OCI-LY3 (cell line): ENCODE results near the gene FICD.

ENCODE experiments used
- EZH2phosphoT487 ChIP-seq: fragments of 200-600 bp; shearing (Covaris generic); IDR thresholded peaks from 2 replicates; pipeline ENCODE4 v1.6.1; 2018; ENCODE audit warnings: antibody characterized with exemption, mixed run types, low read depth
- TF ChIP-seq, protein P1 (sequence below): fragments of 200-600, 300-600 bp; sonication (generic); IDR thresholded peaks from 2 replicates; pipeline ENCODE4 v1.5.1; 2014; ENCODE audit warnings: antibody characterized with exemption, low read length, low read depth

DNA sequence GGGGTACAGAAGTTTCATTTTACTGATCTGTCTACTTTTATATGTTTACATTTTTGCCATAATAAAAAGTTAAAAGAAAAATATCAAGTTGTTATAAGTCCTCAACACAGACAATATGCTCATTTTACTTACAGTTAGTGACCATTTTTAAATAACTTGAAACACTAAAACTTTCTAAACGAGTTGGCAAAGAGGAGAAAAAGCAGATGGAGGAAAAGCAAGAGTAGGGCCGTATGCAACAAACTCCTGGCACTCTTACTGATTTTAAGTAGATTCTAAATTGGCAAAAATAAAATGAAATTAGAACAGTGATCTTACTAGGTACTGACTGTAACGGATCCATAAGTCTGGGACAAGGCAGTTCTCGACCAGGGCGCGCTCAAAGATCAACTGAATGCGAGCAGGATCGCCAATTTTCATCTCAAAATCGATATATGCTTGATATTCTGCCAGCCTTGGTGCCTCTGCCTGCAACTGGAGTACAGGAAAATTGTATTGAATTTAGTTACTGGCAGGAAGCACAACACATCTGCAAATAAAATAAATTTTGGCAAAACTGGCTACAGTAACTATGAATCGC lies 23.6 kb downstream of the FICD start:
- TF ChIP-seq, protein P1, sequence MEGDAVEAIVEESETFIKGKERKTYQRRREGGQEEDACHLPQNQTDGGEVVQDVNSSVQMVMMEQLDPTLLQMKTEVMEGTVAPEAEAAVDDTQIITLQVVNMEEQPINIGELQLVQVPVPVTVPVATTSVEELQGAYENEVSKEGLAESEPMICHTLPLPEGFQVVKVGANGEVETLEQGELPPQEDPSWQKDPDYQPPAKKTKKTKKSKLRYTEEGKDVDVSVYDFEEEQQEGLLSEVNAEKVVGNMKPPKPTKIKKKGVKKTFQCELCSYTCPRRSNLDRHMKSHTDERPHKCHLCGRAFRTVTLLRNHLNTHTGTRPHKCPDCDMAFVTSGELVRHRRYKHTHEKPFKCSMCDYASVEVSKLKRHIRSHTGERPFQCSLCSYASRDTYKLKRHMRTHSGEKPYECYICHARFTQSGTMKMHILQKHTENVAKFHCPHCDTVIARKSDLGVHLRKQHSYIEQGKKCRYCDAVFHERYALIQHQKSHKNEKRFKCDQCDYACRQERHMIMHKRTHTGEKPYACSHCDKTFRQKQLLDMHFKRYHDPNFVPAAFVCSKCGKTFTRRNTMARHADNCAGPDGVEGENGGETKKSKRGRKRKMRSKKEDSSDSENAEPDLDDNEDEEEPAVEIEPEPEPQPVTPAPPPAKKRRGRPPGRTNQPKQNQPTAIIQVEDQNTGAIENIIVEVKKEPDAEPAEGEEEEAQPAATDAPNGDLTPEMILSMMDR = no peak
- no peak for TF ChIP-seq EZH2phosphoT487
